ENCODE measurements around the gene CFAP69. TPM values are rescaled to one million over a fixed set of nuclear protein-coding genes. Genes with fewer than 3 reads are reported as not detected.

Gene CFAP69
- total and polyA plus RNA-seq, 4 donors: 1.8 to 60.0 (median 9.0) TPM

- no peak overlapping the region for H3K4me3 ChIP-seq
- ATAC-seq (ENCODE audit: insufficient read depth, low FRiP score) (peak; percentile 61), DNase-seq (no peak)
- no peaks in the 10 kb centered on the region for H3K4me1 ChIP-seq (ENCODE audit: control insufficient read depth in 5 of 5, insufficient read depth in 5 of 5, low read length in 5 of 5)
- WGBS, 2 donors: 81 to 90% methylated on average over 5 of the region's 5 CpGs
- H3K9ac ChIP-seq (ENCODE audit: insufficient read depth in 1 of 2, low read length in 2 of 2): no peak overlapping the region
- TF ChIP-seq, protein P1, sequence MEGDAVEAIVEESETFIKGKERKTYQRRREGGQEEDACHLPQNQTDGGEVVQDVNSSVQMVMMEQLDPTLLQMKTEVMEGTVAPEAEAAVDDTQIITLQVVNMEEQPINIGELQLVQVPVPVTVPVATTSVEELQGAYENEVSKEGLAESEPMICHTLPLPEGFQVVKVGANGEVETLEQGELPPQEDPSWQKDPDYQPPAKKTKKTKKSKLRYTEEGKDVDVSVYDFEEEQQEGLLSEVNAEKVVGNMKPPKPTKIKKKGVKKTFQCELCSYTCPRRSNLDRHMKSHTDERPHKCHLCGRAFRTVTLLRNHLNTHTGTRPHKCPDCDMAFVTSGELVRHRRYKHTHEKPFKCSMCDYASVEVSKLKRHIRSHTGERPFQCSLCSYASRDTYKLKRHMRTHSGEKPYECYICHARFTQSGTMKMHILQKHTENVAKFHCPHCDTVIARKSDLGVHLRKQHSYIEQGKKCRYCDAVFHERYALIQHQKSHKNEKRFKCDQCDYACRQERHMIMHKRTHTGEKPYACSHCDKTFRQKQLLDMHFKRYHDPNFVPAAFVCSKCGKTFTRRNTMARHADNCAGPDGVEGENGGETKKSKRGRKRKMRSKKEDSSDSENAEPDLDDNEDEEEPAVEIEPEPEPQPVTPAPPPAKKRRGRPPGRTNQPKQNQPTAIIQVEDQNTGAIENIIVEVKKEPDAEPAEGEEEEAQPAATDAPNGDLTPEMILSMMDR (IDR thresholded peaks at IDR 0.05; ENCODE audit: control extremely low read depth, extremely low read depth): no peak
- H3K36me3 ChIP-seq (ENCODE audit: control insufficient read depth in 4 of 4, insufficient read depth in 4 of 4, low read length in 4 of 4): peaks cover 0 to 2% (median 0%) of the 10 kb centered on the region in 4 donors
- H3K27me3 ChIP-seq (ENCODE audit: control insufficient read depth in 3 of 3, insufficient read depth in 3 of 3, low read length in 2 of 3): peaks cover 0 to 3% (median 0%) of the 10 kb centered on the region in 3 donors
- H3K27ac ChIP-seq (ENCODE audit: low read depth in 1 of 2, low read length in 1 of 2): no peak overlapping the region
- no peaks in the 10 kb centered on the region for H3K9me3 ChIP-seq (ENCODE audit: control insufficient read depth in 4 of 4, insufficient read depth in 3 of 4, low read length in 3 of 4)
Observed at GRCh38 chr7:90222811-90223725, 21.9 kb upstream of the CFAP69 start.

GRCh38 chr7:90224195-90224594, 20.8 kb upstream of the CFAP69 start:
- Histone ChIP-seq H3K4me1 (ENCODE audit: control insufficient read depth in 5 of 5, insufficient read depth in 5 of 5, low read length in 5 of 5) (no peaks in the 10 kb centered on the region), H3K9ac (ENCODE audit: insufficient read depth in 1 of 2, low read length in 2 of 2) (no peak overlapping the region), H3K4me3 (no peak overlapping the region), H3K27ac (ENCODE audit: low read depth in 1 of 2, low read length in 1 of 2) (no peak overlapping the region), H3K27me3 (ENCODE audit: control insufficient read depth in 3 of 3, insufficient read depth in 3 of 3, low read length in 2 of 3) (peaks cover 0 to 3% (median 0%) of the 10 kb centered on the region in 3 donors), H3K9me3 (ENCODE audit: control insufficient read depth in 4 of 4, insufficient read depth in 3 of 4, low read length in 3 of 4) (no peaks in the 10 kb centered on the region), H3K36me3 (ENCODE audit: control insufficient read depth in 4 of 4, insufficient read depth in 4 of 4, low read length in 4 of 4) (peaks cover 0 to 2% (median 0%) of the 10 kb centered on the region in 4 donors)
- WGBS, 2 donors: 54 to 68% methylated on average over 3 of the region's 3 CpGs
- TF ChIP-seq, protein P1 (IDR thresholded peaks at IDR 0.05; ENCODE audit: control extremely low read depth, extremely low read depth): no peak
- no peak for DNase-seq
- ATAC-seq (ENCODE audit: insufficient read depth, low FRiP score): no peak

GRCh38 chr7:90225181-90225580, 19.8 kb upstream of the CFAP69 start:
- DNase-seq: no peak
- Histone ChIP-seq H3K4me1 (ENCODE audit: control insufficient read depth in 5 of 5, insufficient read depth in 5 of 5, low read length in 5 of 5) (no peaks in the 10 kb centered on the region), H3K27me3 (ENCODE audit: control insufficient read depth in 3 of 3, insufficient read depth in 3 of 3, low read length in 2 of 3) (no peaks in the 10 kb centered on the region), H3K9me3 (ENCODE audit: control insufficient read depth in 4 of 4, insufficient read depth in 3 of 4, low read length in 3 of 4) (no peaks in the 10 kb centered on the region), H3K9ac (ENCODE audit: insufficient read depth in 1 of 2, low read length in 2 of 2) (no peak overlapping the region), H3K27ac (ENCODE audit: low read depth in 1 of 2, low read length in 1 of 2) (no peak overlapping the region), H3K36me3 (ENCODE audit: control insufficient read depth in 4 of 4, insufficient read depth in 4 of 4, low read length in 4 of 4) (peaks cover 0 to 2% (median 0%) of the 10 kb centered on the region in 4 donors), H3K4me3 (no peak overlapping the region)
- TF ChIP-seq, protein P1 (IDR thresholded peaks at IDR 0.05; ENCODE audit: control extremely low read depth, extremely low read depth): no peak
- 95% methylated on average over 3 of the region's 3 CpGs for WGBS, 2 donors
- no peak for ATAC-seq (ENCODE audit: insufficient read depth, low FRiP score)

All from lung (tissue), 12 donors.